Uterus (tissue), 2 donors: Measurements from ENCODE around the gene RXYLT1.

Source experiments
- POLR2A ChIP-seq, 2 donors: fragments of 450-650 bp; IDR thresholded peaks; one replicate each; pipeline ENCODE4 v1.6.1; 2016; ENCODE audit warnings: antibody characterized with exemption in 2 of 2, mild to moderate bottlenecking in 1 of 2, moderate library complexity in 1 of 2
- TF ChIP-seq, protein P1 (sequence below), 4 experiments: fragments of 200-600 bp in 2 of 4; fragments of 450-650 bp in 2 of 4; sonication (generic) in 2 of 4; IDR thresholded peaks; one replicate each; pipeline ENCODE4 v1.5.1; 2016 to 2019; ENCODE audit warnings: antibody characterized with exemption in 4 of 4, mild to moderate bottlenecking in 2 of 4, moderate library complexity in 1 of 4

DNA sequence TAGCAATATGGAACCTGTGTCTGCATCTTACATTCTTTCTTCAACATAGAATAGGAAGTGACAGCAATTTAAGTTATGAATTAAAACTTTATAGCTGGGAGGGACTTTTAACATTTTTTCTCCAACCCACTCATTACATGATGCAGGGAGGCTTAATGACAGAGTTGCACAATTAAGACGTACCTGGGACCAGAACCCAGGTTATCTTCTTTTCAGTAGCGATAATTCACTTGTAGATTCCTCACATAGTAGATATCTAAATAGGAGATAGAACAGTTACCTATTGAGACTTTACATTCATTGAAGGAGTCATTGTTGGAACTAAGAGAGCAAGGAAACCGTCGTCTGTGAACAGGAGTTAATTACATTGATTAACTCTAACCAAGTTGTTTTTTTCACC lies 69.9 kb downstream of the RXYLT1 start:
- TF ChIP-seq, protein P1, sequence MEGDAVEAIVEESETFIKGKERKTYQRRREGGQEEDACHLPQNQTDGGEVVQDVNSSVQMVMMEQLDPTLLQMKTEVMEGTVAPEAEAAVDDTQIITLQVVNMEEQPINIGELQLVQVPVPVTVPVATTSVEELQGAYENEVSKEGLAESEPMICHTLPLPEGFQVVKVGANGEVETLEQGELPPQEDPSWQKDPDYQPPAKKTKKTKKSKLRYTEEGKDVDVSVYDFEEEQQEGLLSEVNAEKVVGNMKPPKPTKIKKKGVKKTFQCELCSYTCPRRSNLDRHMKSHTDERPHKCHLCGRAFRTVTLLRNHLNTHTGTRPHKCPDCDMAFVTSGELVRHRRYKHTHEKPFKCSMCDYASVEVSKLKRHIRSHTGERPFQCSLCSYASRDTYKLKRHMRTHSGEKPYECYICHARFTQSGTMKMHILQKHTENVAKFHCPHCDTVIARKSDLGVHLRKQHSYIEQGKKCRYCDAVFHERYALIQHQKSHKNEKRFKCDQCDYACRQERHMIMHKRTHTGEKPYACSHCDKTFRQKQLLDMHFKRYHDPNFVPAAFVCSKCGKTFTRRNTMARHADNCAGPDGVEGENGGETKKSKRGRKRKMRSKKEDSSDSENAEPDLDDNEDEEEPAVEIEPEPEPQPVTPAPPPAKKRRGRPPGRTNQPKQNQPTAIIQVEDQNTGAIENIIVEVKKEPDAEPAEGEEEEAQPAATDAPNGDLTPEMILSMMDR (IDR thresholded peaks at IDR 0.05): no peak
- TF ChIP-seq POLR2A (IDR thresholded peaks at IDR 0.05): no peak
